Measurements from ENCODE around the gene SLC38A3.

The SLC38A3 gene

GRCh38 chr3:50169858-50170257, 35.2 kb upstream of the SLC38A3 start:
- Histone ChIP-seq H3K27me3 (ENCODE audit: insufficient read depth, insufficient read length) (no peaks in the 10 kb centered on the region), H3K36me3 (ENCODE audit: insufficient read depth, insufficient read length, low read length) (peaks cover 14% of the 10 kb centered on the region), H3K9ac (ENCODE audit: insufficient read length, low read depth) (no peak overlapping the region), H3K9me3 (ENCODE audit: insufficient read depth, low read length) (no peaks in the 10 kb centered on the region), H3K4me1 (ENCODE audit: insufficient read depth, insufficient read length) (peaks cover 34% of the 10 kb centered on the region), H3K4me3 (ENCODE audit: insufficient read length, low read depth) (no peak overlapping the region)
- DNase-seq (ENCODE audit: low read depth, low spot score) = no peak
- TF ChIP-seq YY1 (IDR thresholded peaks at IDR 0.05; ENCODE audit: insufficient read depth, insufficient read length) (no peak), SUZ12 (IDR thresholded peaks at IDR 0.05; ENCODE audit: extremely low read depth, insufficient read depth, insufficient read length) (no peak), ZNF274 (IDR thresholded peaks at IDR 0.05; ENCODE audit: low read depth, low read length) (no peak)

- H3K9ac ChIP-seq (ENCODE audit: insufficient read length, low read depth) = no peak overlapping the region
- H3K9me3 ChIP-seq (ENCODE audit: insufficient read depth, low read length) = no peaks in the 10 kb centered on the region
- H3K4me1 ChIP-seq (ENCODE audit: insufficient read depth, insufficient read length) = peaks cover 27% of the 10 kb centered on the region
- no peak for DNase-seq (ENCODE audit: low read depth, low spot score)
- peaks cover 21% of the 10 kb centered on the region for H3K36me3 ChIP-seq (ENCODE audit: insufficient read depth, insufficient read length, low read length)
- H3K4me3 ChIP-seq (ENCODE audit: insufficient read length, low read depth) = no peak overlapping the region
- H3K27me3 ChIP-seq (ENCODE audit: insufficient read depth, insufficient read length) = no peaks in the 10 kb centered on the region
- TF ChIP-seq YY1 (IDR thresholded peaks at IDR 0.05; ENCODE audit: insufficient read depth, insufficient read length) (no peak), SUZ12 (IDR thresholded peaks at IDR 0.05; ENCODE audit: extremely low read depth, insufficient read depth, insufficient read length) (no peak), ZNF274 (IDR thresholded peaks at IDR 0.05; ENCODE audit: low read depth, low read length) (no peak)
Measured at GRCh38 chr3:50170689-50171088, 34.4 kb upstream of the SLC38A3 start.

GRCh38 chr3:50171540-50172301, 33.4 kb upstream of the SLC38A3 start:
- no peak for DNase-seq (ENCODE audit: low read depth, low spot score)

GRCh38 chr3:50172626-50173220, 32.3 kb upstream of the SLC38A3 start:
- H3K9ac ChIP-seq (ENCODE audit: insufficient read length, low read depth) = no peak overlapping the region

More at GRCh38 chr3:50171540-50172301, 33.4 kb upstream of the SLC38A3 start:
- peaks cover 30% of the 10 kb centered on the region for H3K36me3 ChIP-seq (ENCODE audit: insufficient read depth, insufficient read length, low read length)
- no peaks in the 10 kb centered on the region for H3K9me3 ChIP-seq (ENCODE audit: insufficient read depth, low read length)
- H3K4me1 ChIP-seq (ENCODE audit: insufficient read depth, insufficient read length) = peaks cover 20% of the 10 kb centered on the region
- H3K4me3 ChIP-seq (ENCODE audit: insufficient read length, low read depth) = no peak overlapping the region
- no peak overlapping the region for H3K9ac ChIP-seq (ENCODE audit: insufficient read length, low read depth)
- no peaks in the 10 kb centered on the region for H3K27me3 ChIP-seq (ENCODE audit: insufficient read depth, insufficient read length)
- no peak for TF ChIP-seq YY1 (IDR thresholded peaks at IDR 0.05; ENCODE audit: insufficient read depth, insufficient read length)
- no peak for TF ChIP-seq ZNF274 (IDR thresholded peaks at IDR 0.05; ENCODE audit: low read depth, low read length)
- no peak for TF ChIP-seq SUZ12 (IDR thresholded peaks at IDR 0.05; ENCODE audit: extremely low read depth, insufficient read depth, insufficient read length)

GRCh38 chr3:50173685-50174516, 31.2 kb upstream of the SLC38A3 start:
- Histone ChIP-seq H3K4me1 (ENCODE audit: insufficient read depth, insufficient read length) (peaks cover 13% of the 10 kb centered on the region), H3K27me3 (ENCODE audit: insufficient read depth, insufficient read length) (no peaks in the 10 kb centered on the region), H3K9ac (ENCODE audit: insufficient read length, low read depth) (no peak overlapping the region), H3K9me3 (ENCODE audit: insufficient read depth, low read length) (no peaks in the 10 kb centered on the region), H3K4me3 (ENCODE audit: insufficient read length, low read depth) (no peak overlapping the region), H3K36me3 (ENCODE audit: insufficient read depth, insufficient read length, low read length) (peaks cover 36% of the 10 kb centered on the region)
- no peak for DNase-seq (ENCODE audit: low read depth, low spot score)
- no peak for TF ChIP-seq YY1 (IDR thresholded peaks at IDR 0.05; ENCODE audit: insufficient read depth, insufficient read length)
- no peak for TF ChIP-seq SUZ12 (IDR thresholded peaks at IDR 0.05; ENCODE audit: extremely low read depth, insufficient read depth, insufficient read length)
- TF ChIP-seq ZNF274 (IDR thresholded peaks at IDR 0.05; ENCODE audit: low read depth, low read length) = no peak

More at GRCh38 chr3:50172626-50173220, 32.3 kb upstream of the SLC38A3 start:
- no peak overlapping the region for H3K4me3 ChIP-seq (ENCODE audit: insufficient read length, low read depth)
- TF ChIP-seq ZNF274 (IDR thresholded peaks at IDR 0.05; ENCODE audit: low read depth, low read length) (no peak), SUZ12 (IDR thresholded peaks at IDR 0.05; ENCODE audit: extremely low read depth, insufficient read depth, insufficient read length) (no peak), YY1 (IDR thresholded peaks at IDR 0.05; ENCODE audit: insufficient read depth, insufficient read length) (no peak)
- no peaks in the 10 kb centered on the region for H3K9me3 ChIP-seq (ENCODE audit: insufficient read depth, low read length)
- peaks cover 13% of the 10 kb centered on the region for H3K4me1 ChIP-seq (ENCODE audit: insufficient read depth, insufficient read length)
- DNase-seq (ENCODE audit: low read depth, low spot score) = no peak
- peaks cover 36% of the 10 kb centered on the region for H3K36me3 ChIP-seq (ENCODE audit: insufficient read depth, insufficient read length, low read length)
- H3K27me3 ChIP-seq (ENCODE audit: insufficient read depth, insufficient read length) = no peaks in the 10 kb centered on the region

GRCh38 chr3:50174517-50174895, 30.6 kb upstream of the SLC38A3 start:
- TF ChIP-seq ZNF274 (IDR thresholded peaks at IDR 0.05; ENCODE audit: low read depth, low read length) (no peak), SUZ12 (IDR thresholded peaks at IDR 0.05; ENCODE audit: extremely low read depth, insufficient read depth, insufficient read length) (no peak), YY1 (IDR thresholded peaks at IDR 0.05; ENCODE audit: insufficient read depth, insufficient read length) (no peak)
- Histone ChIP-seq H3K4me3 (ENCODE audit: insufficient read length, low read depth) (no peak overlapping the region), H3K9ac (ENCODE audit: insufficient read length, low read depth) (no peak overlapping the region), H3K4me1 (ENCODE audit: insufficient read depth, insufficient read length) (peaks cover 13% of the 10 kb centered on the region), H3K36me3 (ENCODE audit: insufficient read depth, insufficient read length, low read length) (peaks cover 36% of the 10 kb centered on the region), H3K27me3 (ENCODE audit: insufficient read depth, insufficient read length) (no peaks in the 10 kb centered on the region), H3K9me3 (ENCODE audit: insufficient read depth, low read length) (no peaks in the 10 kb centered on the region)
- no peak for DNase-seq (ENCODE audit: low read depth, low spot score)

Measured in NT2/D1 (cell line).